Endothelial cell of umbilical vein (primary cell): Measurements from ENCODE around the gene SIPA1L3. TPM values are rescaled to one million over a fixed set of nuclear protein-coding genes. Genes with fewer than 3 reads are reported as not detected.

ENCODE experiments used
- BruUV-seq: library from RNA; stranded (reverse); fragments of 400-500 nt; replicated peaks from 2 replicates; lab custom pipeline; 2021; lab: Mats Ljungman, UMichigan
- CTCF ChIA-PET: fragments of 300-600, 350-600 bp; sonication (Branson Sonifier 250); formaldehyde crosslinking; loops from one replicate; lab custom pipeline; 2021; ENCODE audit warnings: antibody characterized with exemption, inconsistent platforms; lab: Charles Lee
- POLR2A ChIA-PET: fragments of 300-600, 350-600 bp; sonication (Branson Sonifier 250); formaldehyde crosslinking; loops from one replicate; lab custom pipeline; 2021; ENCODE audit warnings: antibody characterized with exemption, inconsistent platforms; lab: Charles Lee
- DNase-seq: peaks from one replicate; pipeline ENCODE4 v3.0.0-alpha.2; 2011; ENCODE audit warnings: low read depth, low spot score
- FAIRE-seq: peaks from 2 replicates; lab custom pipeline; 2011; peaks lifted over from hg19 to GRCh38; lab: Jason Lieb, UNC
- H2AFZ ChIP-seq: 2 replicates; pipeline ENCODE4 v1.6.0; 2012; ENCODE audit warnings: low read depth, low read length, control low read depth, inconsistent platforms
- H3K27ac ChIP-seq: 2 replicates; pipeline ENCODE4 v1.5.1; 2011; ENCODE audit warnings: low read depth, mild to moderate bottlenecking, control low read depth, low read length, moderate library complexity; ENCODE audit not compliant: insufficient read depth
- H3K27me3 ChIP-seq, 2 experiments: 2 replicates each; pipeline versions ENCODE4 v1.6.0 to v1.6.1; 2011; ENCODE audit warnings: low read length in 2 of 2, mixed read lengths in 1 of 2; ENCODE audit not compliant: control insufficient read depth in 2 of 2, insufficient read depth in 2 of 2
- H3K36me3 ChIP-seq, 2 experiments: 2 replicates in 1 of 2; 3 replicates in 1 of 2; pipeline ENCODE4 v1.5.1; 2011; ENCODE audit warnings: low read length in 2 of 2, mild to moderate bottlenecking in 1 of 2, moderate library complexity in 1 of 2; ENCODE audit not compliant: control insufficient read depth in 2 of 2, insufficient read depth in 2 of 2; ENCODE audit errors: extremely low read depth in 1 of 2
- H3K4me1 ChIP-seq: 3 replicates; pipeline ENCODE4 v1.5.1; 2011; ENCODE audit warnings: mild to moderate bottlenecking, low read length; ENCODE audit not compliant: control insufficient read depth, insufficient read depth; ENCODE audit errors: extremely low read depth
- H3K4me2 ChIP-seq: 2 replicates; pipeline ENCODE4 v1.6.1; 2011; ENCODE audit warnings: low read length, control low read depth, mixed read lengths; ENCODE audit not compliant: insufficient read depth
- H3K4me3 ChIP-seq, 3 experiments: fragments of 200-600 bp in 1 of 3; sonication (generic), shearing (Covaris generic) in 1 of 3; replicated peaks in 1 of 3; 2 replicates each; pipeline ENCODE4 v1.5.1; 2011 to 2016; ENCODE audit warnings: control low read depth in 3 of 3, low read length in 3 of 3, mild to moderate bottlenecking in 2 of 3, inconsistent platforms in 1 of 3, low read depth in 1 of 3, moderate library complexity in 1 of 3; ENCODE audit not compliant: insufficient read depth in 1 of 3
- H3K79me2 ChIP-seq: 2 replicates; pipeline ENCODE4 v1.6.0; 2012; ENCODE audit warnings: low read length, inconsistent platforms; ENCODE audit not compliant: control insufficient read depth, insufficient read depth
- H3K9ac ChIP-seq: replicated peaks from 2 replicates; pipeline ENCODE3; 2011; ENCODE audit warnings: low read length, control low read depth; ENCODE audit not compliant: insufficient read depth; ENCODE audit errors: extremely low read depth
- H3K9me1 ChIP-seq: replicated peaks from 3 replicates; pipeline ENCODE4 v1.6.0; 2011; ENCODE audit warnings: mild to moderate bottlenecking, low read length; ENCODE audit not compliant: control insufficient read depth, insufficient read depth; ENCODE audit errors: extremely low read depth
- H3K9me3 ChIP-seq: replicated peaks from 2 replicates; pipeline ENCODE4 v1.5.1; 2012; ENCODE audit warnings: low read length, inconsistent platforms; ENCODE audit not compliant: control insufficient read depth, insufficient read depth
- H4K20me1 ChIP-seq: replicated peaks from 2 replicates; pipeline ENCODE3; 2011; ENCODE audit warnings: mild to moderate bottlenecking, low read length; ENCODE audit not compliant: control insufficient read depth, insufficient read depth; ENCODE audit errors: extremely low read depth
- CTCF ChIP-seq, 2 donors: IDR thresholded peaks; 1 replicate in 1 of 2; 2 replicates in 1 of 2; pipeline ENCODE4 v1.5.1; 2011; ENCODE audit warnings: low read length in 2 of 2, mild to moderate bottlenecking in 2 of 2, moderate library complexity in 2 of 2, control low read depth in 1 of 2, inconsistent platforms in 1 of 2, low read depth in 1 of 2; ENCODE audit not compliant: insufficient read depth in 1 of 2; ENCODE audit errors: extremely low read depth in 1 of 2
- EZH2 ChIP-seq: IDR thresholded peaks from 2 replicates; pipeline ENCODE4 v1.6.1; 2012; ENCODE audit warnings: borderline replicate concordance, low read depth, mild to moderate bottlenecking, moderate library complexity, low read length, inconsistent platforms; ENCODE audit not compliant: severe bottlenecking
- FOS ChIP-seq: IDR thresholded peaks from 2 replicates; pipeline ENCODE4 v1.6.1; 2011; ENCODE audit warnings: mild to moderate bottlenecking, low read length, moderate library complexity, borderline replicate concordance; ENCODE audit not compliant: insufficient read depth
- GATA2 ChIP-seq: IDR thresholded peaks from 2 replicates; pipeline ENCODE4 v1.7.0; 2011; ENCODE audit warnings: low read depth, mild to moderate bottlenecking, moderate library complexity, mixed read lengths, low read length; ENCODE audit not compliant: insufficient read length, insufficient read depth
- JUN ChIP-seq: IDR thresholded peaks from 2 replicates; pipeline ENCODE4 v1.6.1; 2011; ENCODE audit warnings: borderline replicate concordance, low read depth; ENCODE audit not compliant: insufficient read length, insufficient read depth
- MYC ChIP-seq: IDR thresholded peaks from one replicate; pipeline ENCODE4 v1.6.1; 2011; ENCODE audit warnings: mild to moderate bottlenecking, low read depth, low read length
- POLR2A ChIP-seq: IDR thresholded peaks from 2 replicates; pipeline ENCODE4 v1.6.1; 2012; ENCODE audit warnings: low read depth, mild to moderate bottlenecking, control low read depth, low read length
- POLR2AphosphoS5 ChIP-seq: IDR thresholded peaks from 2 replicates; pipeline ENCODE4 v1.6.1; 2012; ENCODE audit warnings: low read depth, mild to moderate bottlenecking, control low read depth, low read length, moderate library complexity; ENCODE audit not compliant: insufficient read depth
- dilution Hi-C: fragments of 300-500 bp; cut with MboI; formaldehyde crosslinking; loops from one replicate; pipeline ENCODE4 v1.15.0; 2019; ENCODE audit warnings: low sequenced_read_pairs; ENCODE audit not compliant: extremely low pct_ligation_motif_present
- intact Hi-C: fragments of 100-400 bp; cut with micrococcal nuclease; formaldehyde crosslinking; loops from one replicate; pipeline ENCODE4 v1.10.0; 2022
- polyA plus RNA-seq, 4 experiments: library from polyadenylated mRNA; depleted of rRNA in 3 of 4; stranded (reverse) in 3 of 4; unstranded in 1 of 4; fragments of >200 nt; gene quantifications; 2 replicates each; pipeline versions ENCODE4 v1.2.1 to v1.2.3, GENCODE V29; 2011 to 2012; ENCODE audit warnings: missing spikeins in 1 of 4
- total RNA-seq: library from RNA; stranded (reverse); gene quantifications from 2 replicates; pipeline ENCODE4 v1.2.3, GENCODE V29; 2021
- TF ChIP-seq, protein P1 (sequence below): IDR thresholded peaks from 2 replicates; pipeline ENCODE4 v1.6.1; 2011; ENCODE audit not compliant: insufficient read depth, insufficient read length

Gene SIPA1L3
- total and polyA plus RNA-seq, 2 donors (not counting 3 experiments of a cell fraction or from before 2014, with no cell fraction given): 14.2 to 47.2 TPM

- dilution Hi-C loops: no loop called here
- DNase-seq (no peak), FAIRE-seq (no peak)
- Histone ChIP-seq H3K27me3 (no peaks in the 10 kb centered on the region), H4K20me1 (no peaks in the 10 kb centered on the region), H3K9me1 (no peaks in the 10 kb centered on the region), H3K9me3 (no peaks in the 10 kb centered on the region), H3K79me2 (peaks cover 45% of the 10 kb centered on the region), H3K9ac (no peak overlapping the region), H3K36me3 (no peaks in the 10 kb centered on the region), H3K4me1 (no peaks in the 10 kb centered on the region), H3K4me2 (no peak overlapping the region), H3K4me3 (no peak overlapping the region), H3K27ac (no peak overlapping the region), H2AFZ (no peak overlapping the region)
- TF ChIP-seq CTCF (IDR thresholded peaks at IDR 0.05; ENCODE audit: extremely low read depth in 1 of 2, insufficient read depth in 1 of 2, low read depth in 1 of 2, low read length in 2 of 2): no peak
- TF ChIP-seq GATA2: no peak
- TF ChIP-seq POLR2A: no peak
- ChIA-PET CTCF (interaction anchor here (1.5 kb wide), 1 partner anchor 19 kb away, joined by 5 read pairs; no protein-coding TSS in a partner anchor), POLR2A (no interaction called here)
- intact Hi-C loops: no loop called here
- no TSS peak for BruUV-seq
Observed at GRCh38 chr19:37942516-37942902, 35.5 kb downstream of the SIPA1L3 start.

GRCh38 chr19:37943480-37943879 lies 36.5 kb downstream of the SIPA1L3 start:
- Histone ChIP-seq H3K9me1 (no peaks in the 10 kb centered on the region), H3K4me1 (no peaks in the 10 kb centered on the region), H4K20me1 (no peaks in the 10 kb centered on the region), H3K27me3 (no peaks in the 10 kb centered on the region), H3K36me3 (no peaks in the 10 kb centered on the region), H3K4me3 (no peak overlapping the region), H3K27ac (no peak overlapping the region), H3K9ac (no peak overlapping the region), H2AFZ (no peak overlapping the region), H3K79me2 (peaks cover 45% of the 10 kb centered on the region), H3K4me2 (no peak overlapping the region), H3K9me3 (no peaks in the 10 kb centered on the region)
- intact Hi-C loops: no loop called here
- FAIRE-seq (no peak), DNase-seq (no peak)
- ChIA-PET CTCF (no interaction called here), POLR2A (interaction anchor here (0.6 kb wide), 2 partner anchors 26 to 71 kb away, joined by 3 to 7 read pairs; no protein-coding TSS in a partner anchor)
- dilution Hi-C loops: no loop called here
- TF ChIP-seq GATA2: no peak
- TF ChIP-seq, protein P1, sequence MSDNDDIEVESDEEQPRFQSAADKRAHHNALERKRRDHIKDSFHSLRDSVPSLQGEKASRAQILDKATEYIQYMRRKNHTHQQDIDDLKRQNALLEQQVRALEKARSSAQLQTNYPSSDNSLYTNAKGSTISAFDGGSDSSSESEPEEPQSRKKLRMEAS: no peak
- TF ChIP-seq MYC: no peak
- TF ChIP-seq POLR2AphosphoS5: no peak
- no peak for TF ChIP-seq JUN
- TF ChIP-seq POLR2A: no peak
- no peak for TF ChIP-seq CTCF (IDR thresholded peaks at IDR 0.05; ENCODE audit: extremely low read depth in 1 of 2, insufficient read depth in 1 of 2, low read depth in 1 of 2, low read length in 2 of 2)
- no peak for TF ChIP-seq FOS
- no peak for TF ChIP-seq EZH2
- BruUV-seq: no TSS peak
